Nucleus accumbens (tissue), 56 donors: Measurements from ENCODE around the gene AGR3.

Source experiments
- DNase-seq, 56 donors: peaks; one replicate each; lab custom pipeline; 2025; lab: John Stamatoyannopoulos, UW

AGR3 gene

GRCh38 chr7:16881844-16882243, at the start of gene AGR3:
Gene AGR3 (minus strand): TSS chr7:16881983. CDS start chr7:16878618, 3,365 bp downstream.
- no peak for DNase-seq

GRCh38 chr7:16930946-16931345, 49.2 kb upstream of the AGR3 start:
- DNase-seq: no peak

GRCh38 chr7:16929146-16929762, 47.5 kb upstream of the AGR3 start:
- DNase-seq: no peak

- no peak for DNase-seq
Observed at GRCh38 chr7:16926861-16927260, 45.1 kb upstream of the AGR3 start.

GRCh38 chr7:16926283-16926682, 44.5 kb upstream of the AGR3 start:
- DNase-seq: peak in 5 of 56 donors; percentile 7 to 16 (median 8)

- no peak for DNase-seq
Observed at GRCh38 chr7:16925609-16926008, 43.8 kb upstream of the AGR3 start.

GRCh38 chr7:16923019-16923418, 41.2 kb upstream of the AGR3 start:
- no peak for DNase-seq

GRCh38 chr7:16921644-16922257, 40.0 kb upstream of the AGR3 start:
- no peak for DNase-seq

- no peak for DNase-seq
Observed at GRCh38 chr7:16921151-16921550, 39.4 kb upstream of the AGR3 start.

- no peak for DNase-seq
Observed at GRCh38 chr7:16919440-16919839, 37.7 kb upstream of the AGR3 start.

- peak in 4 of 56 donors; percentile 2 to 59 (median 4) for DNase-seq
Observed at GRCh38 chr7:16918288-16918895, 36.6 kb upstream of the AGR3 start.

GRCh38 chr7:16916738-16917137, 35.0 kb upstream of the AGR3 start:
- no peak for DNase-seq

GRCh38 chr7:16916105-16916639, 34.4 kb upstream of the AGR3 start:
- no peak for DNase-seq

GRCh38 chr7:16915405-16915804, 33.6 kb upstream of the AGR3 start:
- DNase-seq: no peak

- DNase-seq: no peak
Observed at GRCh38 chr7:16914771-16915170, 33.0 kb upstream of the AGR3 start.

- no peak for DNase-seq
Observed at GRCh38 chr7:16913643-16914042, 31.9 kb upstream of the AGR3 start.

- DNase-seq: no peak
Observed at GRCh38 chr7:16912540-16912939, 30.8 kb upstream of the AGR3 start.

GRCh38 chr7:16908561-16908960, 26.8 kb upstream of the AGR3 start:
- DNase-seq: no peak

GRCh38 chr7:16905300-16906044, 23.7 kb upstream of the AGR3 start:
- no peak for DNase-seq

- DNase-seq: no peak
Observed at GRCh38 chr7:16904076-16904475, 22.3 kb upstream of the AGR3 start.

GRCh38 chr7:16900209-16900768, 18.5 kb upstream of the AGR3 start:
- no peak for DNase-seq
